Esophagus squamous epithelium (tissue), 5 donors: Measurements from ENCODE around the gene RFX8. TPM values are rescaled to one million over a fixed set of nuclear protein-coding genes. Genes with fewer than 3 reads are reported as not detected.

Source experiments
- DNase-seq: peaks from one replicate; lab custom pipeline; 2025; lab: John Stamatoyannopoulos, UW
- H3K27ac ChIP-seq, 4 donors: fragments of 200-600 bp; sonication (generic); one replicate each; pipeline ENCODE4 v1.5.1; 2016 to 2019; ENCODE audit warnings: mild to moderate bottlenecking in 1 of 4
- H3K27me3 ChIP-seq, 4 donors: fragments of 200-600 bp; sonication (generic); 1 replicate in 3 of 4; 2 replicates in 1 of 4; pipeline versions ENCODE4 v1.5.1 to v1.6.0; 2017 to 2021; ENCODE audit warnings: antibody characterized with exemption in 1 of 4
- H3K36me3 ChIP-seq, 3 donors: fragments of 200-600 bp; sonication (generic); one replicate each; pipeline ENCODE4 v1.5.1; 2016 to 2019
- H3K4me1 ChIP-seq, 3 donors: fragments of 200-600 bp; sonication (generic); one replicate each; pipeline ENCODE4 v1.5.1; 2017 to 2019
- H3K4me3 ChIP-seq, 4 donors: fragments of 200-600 bp; sonication (generic); 1 replicate in 3 of 4; 2 replicates in 1 of 4; pipeline ENCODE4 v1.5.1; 2016 to 2019; ENCODE audit warnings: mild to moderate bottlenecking in 2 of 4, moderate library complexity in 1 of 4
- H3K9me3 ChIP-seq, 3 donors: fragments of 200-600 bp; sonication (generic); one replicate each; pipeline ENCODE4 v1.5.1; 2016 to 2019
- CTCF ChIP-seq, 6 experiments: fragments of 450-650 bp in 4 of 6; fragments of 200-600 bp in 2 of 6; sonication (generic) in 2 of 6; IDR thresholded peaks; one replicate each; pipeline ENCODE4 v1.5.1; 2016 to 2019; ENCODE audit warnings: antibody characterized with exemption in 6 of 6, mild to moderate bottlenecking in 4 of 6, moderate library complexity in 4 of 6
- POLR2A ChIP-seq, 4 donors: fragments of 450-650 bp; IDR thresholded peaks; one replicate each; pipeline ENCODE4 v1.6.1; 2017; ENCODE audit warnings: antibody characterized with exemption in 4 of 4, mild to moderate bottlenecking in 4 of 4, moderate library complexity in 3 of 4
- WGBS, 2 donors: methylation state at CpG; one replicate each; pipeline ENCODE4 v1.1.5; 2018; 5-methylcytosine and 5-hydroxymethylcytosine counted together
- intact Hi-C: fragments of 100-400 bp; cut with DNase I; formaldehyde crosslinking; loops from one replicate; pipeline ENCODE4 v1.15.0; 2022
- total RNA-seq, 4 donors: library from RNA; depleted of rRNA; stranded (reverse); fragments of >200 nt; gene quantifications; one replicate each; pipeline ENCODE4 v1.1.0, GENCODE V29; 2016
- donor health status: DM: yes; HTN: yes; CAD: no.

RFX8 gene
- total RNA-seq, 4 donors from 2014 or later: 0.57 TPM; not detected in 3

- Histone ChIP-seq H3K4me3 (no peak overlapping the region), H3K27me3 (peaks cover 0 to 5% (median 0%) of the 10 kb centered on the region in 4 donors), H3K36me3 (no peaks in the 10 kb centered on the region), H3K4me1 (peaks cover 0 to 25% (median 3%) of the 10 kb centered on the region in 3 donors), H3K27ac (no peak overlapping the region), H3K9me3 (no peaks in the 10 kb centered on the region)
- no peak for DNase-seq
- intact Hi-C loops: no loop called here
- TF ChIP-seq CTCF (IDR thresholded peaks at IDR 0.05) (no peak), POLR2A (IDR thresholded peaks at IDR 0.05) (no peak)
- 78 to 93% methylated on average over 6 of the region's 6 CpGs for WGBS, 2 donors
These were observed 72.3 kb downstream of the RFX8 start for GRCh38 chr2:101402630-101403029.

- Histone ChIP-seq H3K27me3 (peaks cover 0 to 6% (median 0%) of the 10 kb centered on the region in 4 donors), H3K9me3 (no peaks in the 10 kb centered on the region), H3K4me3 (no peak overlapping the region), H3K4me1 (peaks cover 0 to 27% (median 3%) of the 10 kb centered on the region in 3 donors), H3K27ac (no peak overlapping the region), H3K36me3 (no peaks in the 10 kb centered on the region)
- intact Hi-C loops: no loop called here
- no peak for TF ChIP-seq CTCF (IDR thresholded peaks at IDR 0.05)
- WGBS, 2 donors: 73 to 77% methylated on average over 5 of the region's 5 CpGs
- DNase-seq: no peak
These were observed 73.0 kb downstream of the RFX8 start for GRCh38 chr2:101401906-101402305.

- Histone ChIP-seq H3K4me3 (no peak overlapping the region), H3K9me3 (no peaks in the 10 kb centered on the region), H3K4me1 (peaks cover 0 to 32% (median 3%) of the 10 kb centered on the region in 3 donors), H3K27ac (no peak overlapping the region), H3K27me3 (peaks cover 0 to 6% (median 0%) of the 10 kb centered on the region in 4 donors), H3K36me3 (no peaks in the 10 kb centered on the region)
- WGBS, 2 donors: 66 to 69% methylated on average over 8 of the region's 8 CpGs
- TF ChIP-seq CTCF (IDR thresholded peaks at IDR 0.05) (no peak), POLR2A (IDR thresholded peaks at IDR 0.05) (no peak)
- intact Hi-C loops: no loop called here
- DNase-seq: no peak
These were observed 73.6 kb downstream of the RFX8 start for GRCh38 chr2:101401326-101401665.

- WGBS, 2 donors: 71 to 74% methylated on average over 14 to 15 of the region's 18 CpGs
These were observed 74.2 kb downstream of the RFX8 start for GRCh38 chr2:101400506-101401325.

More at GRCh38 chr2:101400506-101401325, 74.2 kb downstream of the RFX8 start:
- Histone ChIP-seq H3K4me1 (peaks cover 0 to 37% (median 3%) of the 10 kb centered on the region in 3 donors), H3K27me3 (peaks cover 0 to 6% (median 0%) of the 10 kb centered on the region in 4 donors), H3K36me3 (no peaks in the 10 kb centered on the region), H3K27ac (no peak overlapping the region), H3K4me3 (no peak overlapping the region), H3K9me3 (no peaks in the 10 kb centered on the region)
- no peak for TF ChIP-seq POLR2A (IDR thresholded peaks at IDR 0.05)
- TF ChIP-seq CTCF (IDR thresholded peaks at IDR 0.05): no peak
- DNase-seq: no peak
- intact Hi-C loops: no loop called here
